GM12873 (cell line): ENCODE measurements around the gene ARSD.

Experiments used
- TF ChIP-seq, protein P1 (sequence below): IDR thresholded peaks from 2 replicates; pipeline ENCODE4 v1.5.1; 2012; ENCODE audit warnings: low read depth, mild to moderate bottlenecking, moderate library complexity, low read length, control low read depth; ENCODE audit not compliant: insufficient read depth; ENCODE audit errors: missing control alignments

The ARSD gene

DNA sequence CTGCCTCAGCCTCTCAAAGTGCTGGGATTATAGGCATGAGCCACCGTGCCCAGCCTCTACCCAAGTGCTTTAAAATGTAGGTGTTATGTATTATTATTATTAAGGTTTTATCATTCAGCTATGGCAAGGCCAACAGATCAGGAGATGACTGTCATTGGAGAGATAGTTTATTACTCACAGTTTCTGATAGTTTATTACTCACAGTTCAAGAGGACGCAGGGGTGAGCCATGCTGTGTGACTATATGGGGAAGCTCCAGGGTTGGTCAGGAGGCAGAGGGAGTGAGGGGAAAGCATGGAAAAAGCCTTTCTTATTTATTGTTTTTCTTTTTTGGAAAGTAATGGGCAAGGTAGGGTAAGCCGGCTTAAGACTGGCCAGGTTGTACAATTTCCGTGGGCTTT lies 25.4 kb upstream of the ARSD start:
- TF ChIP-seq, protein P1, sequence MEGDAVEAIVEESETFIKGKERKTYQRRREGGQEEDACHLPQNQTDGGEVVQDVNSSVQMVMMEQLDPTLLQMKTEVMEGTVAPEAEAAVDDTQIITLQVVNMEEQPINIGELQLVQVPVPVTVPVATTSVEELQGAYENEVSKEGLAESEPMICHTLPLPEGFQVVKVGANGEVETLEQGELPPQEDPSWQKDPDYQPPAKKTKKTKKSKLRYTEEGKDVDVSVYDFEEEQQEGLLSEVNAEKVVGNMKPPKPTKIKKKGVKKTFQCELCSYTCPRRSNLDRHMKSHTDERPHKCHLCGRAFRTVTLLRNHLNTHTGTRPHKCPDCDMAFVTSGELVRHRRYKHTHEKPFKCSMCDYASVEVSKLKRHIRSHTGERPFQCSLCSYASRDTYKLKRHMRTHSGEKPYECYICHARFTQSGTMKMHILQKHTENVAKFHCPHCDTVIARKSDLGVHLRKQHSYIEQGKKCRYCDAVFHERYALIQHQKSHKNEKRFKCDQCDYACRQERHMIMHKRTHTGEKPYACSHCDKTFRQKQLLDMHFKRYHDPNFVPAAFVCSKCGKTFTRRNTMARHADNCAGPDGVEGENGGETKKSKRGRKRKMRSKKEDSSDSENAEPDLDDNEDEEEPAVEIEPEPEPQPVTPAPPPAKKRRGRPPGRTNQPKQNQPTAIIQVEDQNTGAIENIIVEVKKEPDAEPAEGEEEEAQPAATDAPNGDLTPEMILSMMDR, result no peak

DNA sequence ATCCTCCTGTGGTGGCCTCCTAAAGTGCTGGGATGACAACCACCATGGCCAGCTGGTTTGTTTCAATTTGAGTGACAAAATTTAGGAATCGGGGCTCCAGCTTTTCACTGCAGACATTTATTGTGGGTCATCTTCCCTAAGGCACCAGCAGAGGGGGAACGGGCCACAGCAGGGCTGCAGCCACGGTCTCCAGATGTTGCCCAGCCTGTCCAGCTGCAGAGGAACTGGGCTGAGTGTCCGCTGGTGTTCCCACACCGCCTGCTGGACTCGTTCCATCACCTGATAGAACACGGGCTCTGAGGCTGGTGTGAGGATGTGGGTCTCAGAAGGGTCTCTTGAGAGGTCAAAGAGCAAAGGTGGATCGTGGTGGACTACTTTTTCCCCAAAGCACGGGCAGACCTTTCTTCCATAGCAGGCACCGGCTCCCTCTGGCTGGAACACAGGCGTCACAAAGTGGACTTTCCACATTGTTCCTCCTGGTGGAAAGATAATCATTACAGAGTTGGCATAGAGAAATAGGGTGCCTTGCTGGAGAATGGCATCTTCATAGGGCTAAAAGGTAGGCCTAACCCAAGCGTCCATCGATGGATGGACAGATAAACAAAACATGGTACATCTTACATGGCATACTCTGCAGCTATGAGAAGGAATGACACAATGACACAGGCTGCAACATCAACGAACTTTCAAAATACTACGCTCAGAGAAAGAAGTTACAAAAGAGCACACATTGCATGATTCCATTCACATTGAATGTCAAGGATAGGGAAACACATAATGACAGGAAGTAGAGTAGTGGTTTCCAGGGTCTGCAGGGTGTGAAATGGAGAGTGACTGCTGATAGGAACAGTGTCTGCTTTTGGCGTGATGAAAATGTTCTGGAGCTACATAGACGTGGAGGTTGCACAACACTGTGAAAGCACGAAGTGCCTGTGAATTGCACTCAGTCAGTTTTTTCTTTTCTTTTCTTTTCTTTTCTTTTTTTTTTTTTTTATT lies 5.9 kb upstream of the ARSD start:
- TF ChIP-seq, protein P1, result no peak

DNA sequence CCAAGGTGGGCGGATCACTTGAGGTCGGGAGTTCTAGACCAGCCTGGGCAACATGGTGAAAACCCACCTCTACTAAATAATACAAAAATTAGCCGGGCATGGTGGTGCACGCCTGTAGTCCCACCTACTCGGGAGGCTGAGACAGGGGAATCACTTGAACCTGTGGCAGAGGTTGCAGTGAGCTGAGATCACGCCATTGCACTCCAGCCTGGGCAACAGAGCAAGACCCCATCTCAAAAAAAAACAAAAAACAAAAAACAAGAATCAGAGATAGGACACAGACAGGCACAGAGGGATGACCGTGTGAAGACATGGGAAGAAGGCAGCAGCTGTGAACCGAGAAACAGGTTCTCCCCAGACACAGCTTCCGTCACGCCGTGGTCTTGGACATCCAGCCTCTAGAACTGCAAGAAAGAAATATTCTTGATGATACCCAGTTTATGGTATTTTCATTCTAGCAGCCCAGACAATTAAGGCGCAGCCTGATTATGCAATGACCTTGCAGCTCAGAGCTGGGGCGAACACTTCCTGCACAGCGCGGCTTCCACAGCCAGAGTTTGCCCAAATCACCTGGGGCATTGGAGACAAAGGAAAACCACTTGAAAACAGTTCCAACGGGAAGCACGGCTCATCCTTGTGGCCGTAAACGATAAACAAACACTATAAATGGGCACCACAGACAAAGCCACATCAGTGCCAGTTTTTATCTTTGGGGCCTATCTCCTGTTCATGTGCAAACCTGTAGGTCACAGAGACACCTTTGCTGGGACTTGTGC lies 4.2 kb upstream of the ARSD start:
- TF ChIP-seq, protein P1, result no peak

DNA sequence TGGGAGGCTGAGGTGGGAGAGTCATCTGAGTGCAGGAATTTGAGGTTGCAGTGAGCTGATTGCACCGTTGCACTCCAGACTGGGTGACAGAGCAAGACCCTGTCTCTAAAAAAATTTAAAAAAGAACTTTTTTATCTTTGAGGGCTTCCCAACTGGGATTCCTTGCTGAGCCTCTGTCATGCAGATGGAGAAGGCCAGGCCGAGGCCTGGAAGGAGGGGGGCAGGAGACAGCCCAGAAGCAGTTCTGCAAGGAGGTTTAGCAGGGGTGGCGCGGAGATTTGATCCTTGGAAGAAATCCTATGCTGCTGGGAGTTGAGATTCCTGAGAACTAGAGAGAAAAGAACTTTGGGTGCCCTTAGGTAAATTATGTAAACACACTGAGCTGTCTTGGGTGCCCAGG lies 2.5 kb upstream of the ARSD start:
- TF ChIP-seq, protein P1, result no peak

DNA sequence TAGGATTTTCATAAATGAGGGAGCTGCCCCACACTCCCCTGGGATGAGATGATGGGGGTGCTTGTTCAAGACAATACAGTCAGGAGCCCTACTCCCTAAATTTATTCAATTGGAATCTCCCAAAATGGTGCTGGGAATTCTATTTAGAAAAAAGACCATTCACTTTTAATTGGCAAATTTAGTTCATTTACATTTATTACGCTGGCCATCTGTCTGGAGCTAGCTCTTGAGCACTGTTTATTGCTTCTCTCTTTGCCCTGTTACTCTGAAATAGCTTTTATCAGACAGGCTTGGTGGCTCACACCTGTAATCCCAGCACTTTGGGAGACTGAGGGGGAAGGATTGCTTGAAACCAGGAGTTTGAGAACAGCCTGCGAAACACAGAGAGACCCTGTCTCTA lies 2.0 kb upstream of the ARSD start:
- TF ChIP-seq, protein P1, result no peak

DNA sequence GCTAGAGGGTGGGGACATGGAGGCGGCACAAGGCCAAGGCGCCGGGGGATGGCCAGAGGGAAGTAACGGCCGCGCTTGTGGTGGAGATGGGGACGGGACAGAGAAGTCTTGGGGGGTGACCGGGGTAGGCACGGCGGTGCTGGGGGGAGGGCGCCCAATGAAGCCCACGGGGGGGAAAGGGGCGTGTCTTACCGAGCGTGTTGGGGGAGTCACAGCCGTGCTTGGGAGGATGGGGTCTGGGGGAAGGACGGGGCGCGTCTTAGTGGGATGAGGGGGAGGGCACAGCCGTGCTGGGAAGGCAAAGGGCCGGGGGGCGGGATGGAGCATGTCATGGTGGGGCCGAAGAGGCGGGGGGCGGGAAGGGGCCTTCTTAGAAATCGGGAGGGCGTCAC lies 952 bp downstream of the ARSD start:
- TF ChIP-seq, protein P1, result no peak

DNA sequence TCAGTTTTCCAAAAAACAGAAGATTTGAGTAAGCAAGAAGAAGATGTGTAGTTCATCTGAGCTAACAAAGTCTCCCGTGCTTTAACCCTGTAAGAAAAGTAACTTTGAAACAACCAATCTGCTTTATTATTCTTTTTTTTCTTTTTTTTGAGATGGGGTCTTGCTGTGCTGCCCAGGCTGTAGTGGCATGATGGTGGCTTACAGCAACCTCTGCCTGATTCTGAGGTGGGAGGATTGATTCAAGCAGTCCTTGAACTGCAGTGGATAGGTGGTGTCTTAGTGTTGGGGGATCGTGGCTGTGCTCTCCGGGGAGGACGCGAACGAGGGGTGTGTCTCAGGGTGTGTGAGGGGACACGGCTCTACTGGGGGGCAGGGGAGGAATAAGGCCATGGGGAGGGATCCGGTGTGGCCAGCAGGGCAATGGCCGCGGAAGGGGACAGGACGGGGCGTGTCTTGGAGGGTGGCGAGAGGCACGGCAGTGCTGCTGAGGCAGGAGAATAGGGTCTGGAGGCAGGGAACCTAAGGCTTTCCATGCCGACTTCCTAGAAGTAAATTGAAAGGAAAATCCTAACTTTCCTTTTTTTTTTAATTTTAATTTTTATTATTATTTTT lies 2.4 kb downstream of the ARSD start:
- TF ChIP-seq, protein P1, result no peak
